DMS114 treated with DMSO at 0.1 percent for 48 hours (cell line): Measurements from ENCODE around the gene RSU1.

ENCODE experiments used
- DNase-seq: peaks from one replicate; lab custom pipeline; 2025; ENCODE audit not compliant: unreplicated experiment; lab: John Stamatoyannopoulos, UW

The RSU1 gene

DNA sequence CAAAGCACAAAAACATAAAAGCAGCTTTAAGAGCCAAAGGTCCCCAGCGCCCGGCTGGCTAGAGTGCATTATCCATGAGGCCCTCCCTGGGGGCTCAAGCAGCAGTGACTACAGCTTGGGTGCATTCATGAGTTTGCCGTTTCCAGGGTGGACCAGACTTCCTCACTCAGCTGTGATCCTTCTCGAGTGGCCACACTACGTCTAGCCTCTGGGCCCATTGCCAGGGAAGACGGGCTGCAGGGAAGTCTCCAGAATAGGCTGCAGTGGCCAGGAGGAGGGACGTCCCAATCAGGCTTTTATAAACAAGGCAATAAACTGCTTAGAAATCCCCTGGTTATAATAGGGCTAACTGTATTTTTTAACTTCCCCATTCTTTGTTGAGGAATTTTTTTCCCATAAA is 206.2 kb downstream of the RSU1 start:
- DNase-seq, result no peak

DNA sequence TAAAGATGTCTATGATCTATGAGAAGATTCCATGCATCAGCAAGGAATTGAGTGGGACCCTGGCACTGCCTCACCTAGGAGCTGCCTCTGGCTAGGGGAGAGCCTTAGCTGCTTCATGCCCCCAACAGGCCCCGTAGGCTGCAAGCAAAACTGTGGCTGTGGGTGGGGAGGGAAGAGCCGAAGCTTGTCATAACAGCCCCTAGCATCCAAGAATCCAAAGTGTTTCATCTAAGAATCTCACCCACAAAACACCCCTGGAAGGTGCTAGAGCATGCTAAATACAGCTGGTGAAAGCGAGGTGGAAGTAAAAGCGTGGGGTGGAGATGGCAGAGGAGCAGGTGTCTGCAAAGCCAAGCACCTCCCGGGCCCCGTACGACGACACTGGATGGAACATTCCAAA is 208.0 kb downstream of the RSU1 start:
- DNase-seq, result no peak

DNA sequence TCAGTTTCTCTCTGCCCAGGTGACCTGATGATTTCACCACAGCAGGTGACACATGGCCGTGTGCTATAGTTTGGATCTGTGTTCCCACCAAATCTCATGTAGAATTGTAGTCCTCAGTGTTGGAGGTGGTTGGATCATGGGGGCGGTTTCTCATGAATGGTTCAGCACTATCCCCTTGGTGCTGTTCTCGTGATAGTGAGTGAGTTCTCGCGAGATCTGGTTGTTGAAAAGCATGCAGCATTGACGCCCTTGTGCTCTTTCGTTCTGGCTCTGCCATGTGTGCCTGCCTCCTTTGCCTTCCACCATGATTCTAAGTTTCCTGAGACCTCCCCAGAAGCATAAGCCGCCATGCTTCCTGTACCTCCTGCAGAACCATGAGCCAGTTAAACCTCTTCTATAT is 210.3 kb downstream of the RSU1 start:
- DNase-seq, result no peak

- DNase-seq, result no peak
Observed at GRCh38 chr10:16606421-16606820, 210.8 kb downstream of the RSU1 start.

GRCh38 chr10:16603308-16603707 is 213.9 kb downstream of the RSU1 start:
- no peak for DNase-seq

GRCh38 chr10:16602104-16602775 is 215.0 kb downstream of the RSU1 start:
- no peak for DNase-seq

GRCh38 chr10:16599662-16600061 is 217.6 kb downstream of the RSU1 start:
- no peak for DNase-seq

GRCh38 chr10:16597656-16598055 is 219.6 kb downstream of the RSU1 start:
- no peak for DNase-seq

DNA sequence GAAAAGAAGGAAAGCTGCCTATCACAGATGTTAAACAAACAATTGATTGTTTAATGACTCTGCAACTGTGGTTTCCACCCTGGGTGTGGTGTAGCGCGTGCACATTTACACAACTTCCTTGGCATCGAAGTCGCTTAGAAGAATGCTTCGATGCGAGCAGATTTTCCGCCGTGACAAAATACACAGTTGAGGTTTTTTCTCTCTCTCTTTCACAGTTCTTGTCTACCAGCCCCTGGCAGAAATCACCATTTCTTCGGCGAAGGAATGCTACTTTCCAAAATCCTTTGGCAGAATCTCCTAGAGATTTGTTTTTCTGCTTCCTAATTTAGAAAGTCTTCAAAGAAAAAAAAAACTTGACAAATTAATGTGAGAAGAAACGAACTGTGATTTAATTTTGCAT is 224.8 kb downstream of the RSU1 start:
- DNase-seq, result no peak

DNA sequence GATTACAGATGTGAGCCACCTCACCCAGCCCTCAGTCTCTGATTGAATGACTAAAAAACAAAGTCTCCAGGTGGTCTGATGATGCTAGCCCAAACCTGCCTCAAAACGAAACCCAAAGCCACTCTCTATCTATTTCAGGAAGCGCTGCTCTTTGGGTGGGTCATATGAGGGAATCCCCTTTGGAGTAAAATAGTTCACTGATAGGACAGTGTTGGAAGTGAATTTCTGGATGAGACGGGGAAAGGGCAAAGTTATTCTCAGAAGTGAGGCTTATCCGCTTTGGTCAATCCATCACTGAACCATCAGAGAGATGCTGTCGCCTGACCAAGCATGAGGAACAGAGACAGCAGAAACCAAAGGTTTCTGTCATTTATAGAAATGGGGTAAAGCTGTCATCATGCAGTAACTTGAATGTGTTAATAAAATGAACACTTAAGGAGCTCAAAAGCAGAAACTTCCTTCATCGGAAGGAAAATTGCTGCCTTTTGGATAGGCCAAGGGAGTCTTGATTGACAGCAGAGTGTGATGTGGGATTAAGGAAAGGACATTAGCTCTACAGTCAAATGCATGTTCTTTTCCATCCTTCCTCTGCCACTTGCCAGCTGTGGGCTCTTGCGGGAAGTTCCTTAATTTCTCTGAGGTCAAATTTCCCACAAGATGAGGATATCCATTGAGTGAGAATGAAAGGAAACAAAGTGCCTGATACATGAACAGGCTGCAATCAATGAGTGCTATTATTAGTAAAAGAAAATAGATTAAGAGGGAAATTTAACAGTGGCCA is 230.7 kb downstream of the RSU1 start:
- no peak for DNase-seq

GRCh38 chr10:16585103-16585502 is 232.1 kb downstream of the RSU1 start:
- no peak for DNase-seq

- DNase-seq, result no peak
Observed at GRCh38 chr10:16583382-16583781, 233.8 kb downstream of the RSU1 start.

DNA sequence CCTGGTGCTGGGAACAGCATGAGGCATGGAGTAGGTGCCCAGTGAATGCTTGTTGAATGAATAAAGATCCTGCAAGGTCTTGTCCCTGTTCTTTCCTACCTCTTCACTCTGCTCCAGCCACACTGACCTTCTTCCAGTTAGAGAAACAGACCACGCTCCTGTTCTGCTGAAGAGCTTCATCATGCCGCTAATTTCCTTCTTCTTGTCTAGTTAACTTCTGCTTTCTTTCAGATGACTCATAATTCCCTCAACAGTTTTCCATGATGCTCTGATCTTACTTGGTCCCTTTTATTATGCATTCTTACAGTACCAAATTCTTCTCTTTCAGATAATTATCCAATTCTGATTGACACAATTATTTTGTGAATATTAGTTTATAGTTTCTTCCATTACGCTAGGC is 236.0 kb downstream of the RSU1 start:
- no peak for DNase-seq

DNA sequence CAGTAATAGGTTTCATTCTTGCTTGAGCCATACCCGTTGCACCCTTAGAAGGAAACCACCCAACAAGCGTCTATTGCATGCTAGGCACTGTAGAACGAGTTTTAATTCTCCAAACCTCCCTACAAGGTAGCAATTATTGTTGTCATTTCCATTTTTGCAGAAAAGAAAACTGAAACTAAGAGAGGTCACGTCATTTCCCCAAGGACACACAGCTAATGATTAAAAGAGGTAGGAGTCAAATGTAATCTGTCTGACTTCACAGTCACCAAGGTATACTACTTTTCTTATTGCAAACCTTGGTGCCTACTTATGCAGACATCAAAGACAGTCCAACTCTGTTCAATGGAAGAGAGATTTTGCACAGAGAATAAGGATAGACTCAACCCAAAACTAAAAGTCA is 246.5 kb downstream of the RSU1 start:
- no peak for DNase-seq

DNA sequence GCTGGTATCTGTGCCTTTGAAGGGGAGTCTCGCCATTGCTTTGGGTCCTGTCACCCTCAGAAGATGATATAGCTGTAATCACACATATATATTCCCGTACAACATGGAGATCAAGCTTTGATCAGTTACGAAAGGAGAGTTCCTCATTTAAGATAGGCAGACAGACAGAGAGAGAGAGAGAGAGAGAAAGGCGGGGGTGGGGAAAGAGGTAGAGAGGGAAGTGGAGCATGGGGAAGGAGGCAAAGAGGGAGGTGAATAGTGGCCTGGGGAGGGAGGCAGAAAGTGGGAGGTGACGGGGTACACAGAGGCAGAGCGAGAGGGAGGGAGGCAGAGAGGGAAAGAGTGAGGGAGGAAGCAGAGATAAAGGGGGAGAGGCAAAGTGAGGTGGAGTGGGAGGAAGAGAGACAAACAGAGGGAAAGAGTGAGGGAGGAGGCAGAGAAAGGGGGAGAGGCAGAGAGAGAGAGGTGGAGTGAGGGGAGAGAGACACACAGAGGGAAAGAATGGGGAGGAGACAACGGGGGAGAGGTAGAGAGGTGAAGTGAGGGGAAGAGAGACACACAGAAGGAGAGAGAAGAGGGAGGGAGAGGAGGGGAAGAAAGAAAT is 250.9 kb downstream of the RSU1 start:
- DNase-seq, result no peak

GRCh38 chr10:16565604-16566003 is 251.6 kb downstream of the RSU1 start:
- DNase-seq, result no peak

- no peak for DNase-seq
Observed at GRCh38 chr10:16562891-16563290, 254.3 kb downstream of the RSU1 start.

DNA sequence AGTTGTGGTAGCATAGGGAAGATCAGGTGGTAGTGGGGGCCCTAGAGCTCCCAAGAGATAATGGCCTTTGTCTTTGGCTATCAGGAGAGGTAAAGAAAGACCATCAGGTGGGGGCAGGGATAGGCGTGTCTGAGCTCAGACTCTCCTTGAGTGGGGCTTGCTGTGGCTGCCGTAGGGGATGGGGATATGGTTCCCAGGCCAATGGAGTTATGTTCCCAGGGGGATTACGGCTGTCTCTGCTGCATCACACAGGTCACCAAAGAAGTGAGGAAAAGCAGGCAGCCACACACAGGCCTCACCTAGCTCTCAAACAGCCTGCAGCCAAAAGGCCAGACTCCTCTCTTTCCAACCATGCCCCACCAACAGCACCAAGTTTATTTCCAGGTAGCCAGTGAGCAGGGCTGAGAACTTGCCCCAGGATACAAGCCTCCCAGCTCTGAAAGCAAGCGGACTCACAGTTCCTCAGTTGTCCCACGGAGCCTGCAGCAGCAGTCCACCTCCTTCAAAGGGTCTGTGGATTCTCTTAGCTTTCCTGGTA is 257.9 kb downstream of the RSU1 start:
- no peak for DNase-seq

DNA sequence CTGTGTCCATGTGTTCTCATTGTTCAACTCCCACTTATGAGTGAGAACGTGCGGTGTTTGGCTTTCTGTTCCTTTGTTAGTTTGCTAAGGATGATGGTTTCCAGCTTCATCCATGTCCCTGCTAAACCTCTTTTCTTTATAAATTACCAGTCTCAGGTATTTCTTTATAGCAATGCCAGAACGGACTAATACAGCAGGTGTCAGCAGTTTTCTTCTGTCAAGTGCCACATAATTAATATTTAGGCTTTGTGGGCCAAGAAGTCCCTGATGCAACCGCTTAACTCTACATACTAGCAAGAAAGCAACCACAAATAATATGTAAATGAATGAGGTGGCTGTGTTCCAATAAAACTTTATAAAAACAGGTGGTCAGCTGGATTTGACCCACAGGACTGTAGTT is 269.3 kb downstream of the RSU1 start:
- DNase-seq, result no peak

GRCh38 chr10:16545116-16545736 is 272.0 kb downstream of the RSU1 start:
- peak; percentile 77 for DNase-seq

- DNase-seq, result no peak
Observed at GRCh38 chr10:16544591-16544990, 272.6 kb downstream of the RSU1 start.

DNA sequence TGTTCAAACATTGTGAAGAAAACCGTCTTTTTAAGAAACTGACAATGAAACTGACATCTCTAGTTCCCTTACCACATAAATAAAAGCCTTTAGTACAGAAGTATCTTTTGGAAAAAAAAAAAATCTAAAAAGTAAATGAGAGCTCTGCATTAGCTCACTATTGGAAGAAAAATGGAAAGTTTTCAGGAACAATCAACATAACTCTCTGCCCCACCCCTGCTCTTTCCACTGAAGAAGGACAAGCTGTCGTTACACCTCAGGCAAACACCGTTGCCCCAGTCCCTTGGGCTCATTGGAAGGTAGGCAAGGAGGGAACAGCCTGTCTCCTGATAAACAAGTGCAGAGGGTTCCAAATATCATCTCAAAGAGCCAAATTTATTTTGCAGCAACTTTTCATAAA is 273.1 kb downstream of the RSU1 start:
- DNase-seq, result no peak
